Prostate gland (tissue), 2 donors: Measurements from ENCODE around the gene FCHSD2. TPM values are rescaled to one million over a fixed set of nuclear protein-coding genes. Genes with fewer than 3 reads are reported as not detected.
"Not testable (repeated sequence)": the region's sequence is repeated elsewhere in the genome, so short reads cannot be mapped to it uniquely, and the experiment has no call there.

Source experiments
- DNase-seq: peaks from one replicate; pipeline ENCODE4 v3.0.0-alpha.2; 2019; ENCODE audit warnings: low spot score
- H3K27ac ChIP-seq, 2 donors: fragments of 200-600 bp; sonication (generic); 2 replicates each; pipeline ENCODE4 v1.5.1; 2017 to 2019
- H3K27me3 ChIP-seq: fragments of 200-600 bp; sonication (generic); replicated peaks from 2 replicates; pipeline ENCODE4 v1.5.1; 2019; ENCODE audit not compliant: insufficient read depth
- H3K36me3 ChIP-seq, 2 donors: fragments of 200-600 bp; sonication (generic); 1 replicate in 1 of 2; 2 replicates in 1 of 2; pipeline versions ENCODE4 v1.5.1 to v1.8.1; 2017 to 2019
- H3K4me1 ChIP-seq: fragments of 200-600 bp; sonication (generic); replicated peaks from 2 replicates; pipeline ENCODE4 v1.5.1; 2019
- H3K4me3 ChIP-seq, 2 donors: fragments of 200-600 bp; sonication (generic); 2 replicates each; pipeline ENCODE4 v1.5.1; 2017 to 2019
- H3K9me3 ChIP-seq: fragments of 200-600 bp; sonication (generic); 2 replicates; pipeline ENCODE4 v1.5.1; 2017
- POLR2A ChIP-seq: fragments of 450-650 bp; IDR thresholded peaks from one replicate; pipeline ENCODE4 v1.6.1; 2016; ENCODE audit warnings: antibody characterized with exemption, mild to moderate bottlenecking
- POLR2AphosphoS5 ChIP-seq: sonication (generic); formaldehyde crosslinking; IDR thresholded peaks from one replicate; pipeline ENCODE4 v1.6.1; 2017; ENCODE audit warnings: antibody characterized with exemption
- WGBS: methylation state at CpG from one replicate; pipeline ENCODE4 v1.1.5; 2018; 5-methylcytosine and 5-hydroxymethylcytosine counted together
- intact Hi-C: fragments of 100-400 bp; cut with DNase I; formaldehyde crosslinking; loops from one replicate; pipeline ENCODE4 v1.14.2; 2022
- total RNA-seq, 2 donors: library from RNA; depleted of rRNA; stranded (reverse); fragments of >200 nt; gene quantifications; one replicate each; pipeline ENCODE4 v1.1.0, GENCODE V29; 2016
- TF ChIP-seq, protein P1 (sequence below), 4 experiments: fragments of 200-600 bp in 2 of 4; fragments of 450-650 bp in 2 of 4; sonication (generic) in 2 of 4; IDR thresholded peaks; 1 replicate in 3 of 4; 2 replicates in 1 of 4; pipeline ENCODE4 v1.5.1; 2016 to 2019; ENCODE audit warnings: antibody characterized with exemption in 4 of 4, mild to moderate bottlenecking in 2 of 4, moderate library complexity in 2 of 4

FCHSD2 gene
- total RNA-seq, 2 donors from 2014 or later = 9.9 to 45.3 TPM

- WGBS = 78% methylated on average over 1 of the region's 1 CpG
Measured at GRCh38 chr11:73074319-73074718, 67.8 kb downstream of the FCHSD2 start.

DNA sequence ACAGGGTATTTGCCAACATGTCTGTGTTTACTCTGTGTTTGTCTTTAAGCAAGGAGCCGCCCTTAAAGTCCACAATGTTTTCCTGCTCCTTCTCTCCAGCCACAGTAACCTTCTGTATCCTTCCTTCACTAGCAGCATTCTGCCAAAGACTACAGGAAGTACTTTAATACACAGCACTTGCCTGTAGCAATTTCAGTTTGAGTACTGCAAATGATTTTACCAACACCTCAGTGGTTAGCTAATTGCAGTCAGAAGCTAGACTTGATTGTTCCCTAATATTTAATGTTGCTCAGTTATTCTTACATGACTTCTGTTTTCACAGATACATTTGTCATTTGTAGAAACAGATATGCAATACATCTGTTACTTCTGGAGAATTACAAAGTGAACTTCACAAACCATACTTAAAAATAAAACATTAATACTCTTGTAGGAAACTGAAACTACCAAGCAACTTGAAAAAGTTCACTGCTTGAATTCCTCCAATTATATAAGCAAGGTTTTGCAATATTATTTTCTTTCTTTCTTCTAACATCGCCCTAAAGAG is 69.1 kb downstream of the FCHSD2 start:
- Histone ChIP-seq H3K4me1 (peaks cover 7% of the 10 kb centered on the region), H3K27ac (peak overlapping the region; percentile 0 to 6), H3K27me3 (no peaks in the 10 kb centered on the region), H3K36me3 (no peaks in the 10 kb centered on the region), H3K4me3 (no peak overlapping the region), H3K9me3 (no peaks in the 10 kb centered on the region)
- TF ChIP-seq POLR2A = no peak
- peak; percentile 73 for TF ChIP-seq POLR2AphosphoS5
- peak; percentile 22 for DNase-seq
- intact Hi-C loops = no loop called here
- WGBS = 17% methylated on average over 2 of the region's 2 CpGs

More at GRCh38 chr11:73074319-73074718, 67.8 kb downstream of the FCHSD2 start:
- Histone ChIP-seq H3K4me1 (peaks cover 7% of the 10 kb centered on the region), H3K9me3 (no peaks in the 10 kb centered on the region), H3K4me3 (no peak overlapping the region), H3K27me3 (no peaks in the 10 kb centered on the region), H3K36me3 (no peaks in the 10 kb centered on the region), H3K27ac (no peak overlapping the region)
- no peak for TF ChIP-seq POLR2A
- TF ChIP-seq, protein P1, sequence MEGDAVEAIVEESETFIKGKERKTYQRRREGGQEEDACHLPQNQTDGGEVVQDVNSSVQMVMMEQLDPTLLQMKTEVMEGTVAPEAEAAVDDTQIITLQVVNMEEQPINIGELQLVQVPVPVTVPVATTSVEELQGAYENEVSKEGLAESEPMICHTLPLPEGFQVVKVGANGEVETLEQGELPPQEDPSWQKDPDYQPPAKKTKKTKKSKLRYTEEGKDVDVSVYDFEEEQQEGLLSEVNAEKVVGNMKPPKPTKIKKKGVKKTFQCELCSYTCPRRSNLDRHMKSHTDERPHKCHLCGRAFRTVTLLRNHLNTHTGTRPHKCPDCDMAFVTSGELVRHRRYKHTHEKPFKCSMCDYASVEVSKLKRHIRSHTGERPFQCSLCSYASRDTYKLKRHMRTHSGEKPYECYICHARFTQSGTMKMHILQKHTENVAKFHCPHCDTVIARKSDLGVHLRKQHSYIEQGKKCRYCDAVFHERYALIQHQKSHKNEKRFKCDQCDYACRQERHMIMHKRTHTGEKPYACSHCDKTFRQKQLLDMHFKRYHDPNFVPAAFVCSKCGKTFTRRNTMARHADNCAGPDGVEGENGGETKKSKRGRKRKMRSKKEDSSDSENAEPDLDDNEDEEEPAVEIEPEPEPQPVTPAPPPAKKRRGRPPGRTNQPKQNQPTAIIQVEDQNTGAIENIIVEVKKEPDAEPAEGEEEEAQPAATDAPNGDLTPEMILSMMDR (IDR thresholded peaks at IDR 0.05) = no peak
- no peak for TF ChIP-seq POLR2AphosphoS5
- intact Hi-C loops = no loop called here
- DNase-seq = no peak

- peaks cover 7% of the 10 kb centered on the region for H3K4me1 ChIP-seq
- 96% methylated on average over 3 of the region's 3 CpGs for WGBS
Measured at GRCh38 chr11:73070653-73071052, 71.5 kb downstream of the FCHSD2 start.

GRCh38 chr11:73061857-73062424 is 80.2 kb downstream of the FCHSD2 start:
- H3K9me3 ChIP-seq, H3K4me3 ChIP-seq, H3K27me3 ChIP-seq, H3K36me3 ChIP-seq, DNase-seq, H3K4me1 ChIP-seq, H3K27ac ChIP-seq, intact Hi-C loops: not testable (repeated sequence)
- WGBS = 89% methylated on average over 3 of the region's 3 CpGs

More at GRCh38 chr11:73070653-73071052, 71.5 kb downstream of the FCHSD2 start:
- no peak for DNase-seq
- Histone ChIP-seq H3K27me3 (no peaks in the 10 kb centered on the region), H3K36me3 (no peaks in the 10 kb centered on the region), H3K27ac (no peak overlapping the region), H3K9me3 (no peaks in the 10 kb centered on the region), H3K4me3 (no peak overlapping the region)
- TF ChIP-seq POLR2A (no peak), POLR2AphosphoS5 (no peak)
- TF ChIP-seq, protein P1 (IDR thresholded peaks at IDR 0.05) = no peak
- intact Hi-C loops = no loop called here

DNA sequence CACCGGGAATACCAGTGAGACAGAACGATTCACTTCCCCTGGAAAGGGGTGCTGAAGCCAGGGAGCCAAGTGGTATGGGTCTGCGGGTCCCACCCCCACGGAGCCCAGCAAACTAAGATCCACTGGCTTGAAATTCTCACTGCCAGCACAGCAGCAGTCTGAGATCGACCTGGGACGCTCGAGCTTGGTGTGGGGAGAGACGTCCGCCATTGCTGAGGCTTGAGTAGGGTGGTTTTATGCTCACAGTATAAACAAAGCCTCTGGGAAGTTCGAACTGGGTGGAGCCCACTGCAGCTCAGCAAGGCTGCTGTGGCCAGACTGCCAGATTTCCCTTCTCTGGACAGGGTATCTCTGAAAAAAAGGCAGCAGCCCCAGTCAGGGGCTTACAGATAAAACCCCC is 80.7 kb downstream of the FCHSD2 start:
- WGBS = 89% methylated on average over 10 of the region's 10 CpGs
- intact Hi-C loops, DNase-seq, H3K4me3 ChIP-seq, H3K4me1 ChIP-seq, H3K27ac ChIP-seq, H3K27me3 ChIP-seq, H3K9me3 ChIP-seq, H3K36me3 ChIP-seq: not testable (repeated sequence)

GRCh38 chr11:73059915-73060314 is 82.2 kb downstream of the FCHSD2 start:
- no peak for DNase-seq
- TF ChIP-seq POLR2A = no peak
- no peak for TF ChIP-seq POLR2AphosphoS5
- TF ChIP-seq, protein P1 (IDR thresholded peaks at IDR 0.05) = no peak
- no peaks in the 10 kb centered on the region for H3K36me3 ChIP-seq
- H3K27ac ChIP-seq = no peak overlapping the region
- no peaks in the 10 kb centered on the region for H3K9me3 ChIP-seq
- WGBS = 97% methylated on average over 1 of the region's 1 CpG
- no peaks in the 10 kb centered on the region for H3K4me1 ChIP-seq
- intact Hi-C loops = no loop called here
- H3K27me3 ChIP-seq = no peaks in the 10 kb centered on the region
- no peak overlapping the region for H3K4me3 ChIP-seq
